Mesenchymal stem cell (in vitro differentiated cells and primary cell): ENCODE measurements around the gene CRYL1.

ENCODE experiments used
- DNase-seq: peaks from one replicate; pipeline ENCODE4 v3.0.0-alpha.2; 2013
- H2AFZ ChIP-seq: one replicate; pipeline ENCODE4 v1.6.1; 2013; ENCODE audit warnings: low read depth, mild to moderate bottlenecking, control low read depth, inconsistent platforms, low read length, moderate library complexity
- H2AK5ac ChIP-seq: 2 replicates; pipeline ENCODE4 v1.6.1; 2013; ENCODE audit warnings: low read length, moderate library complexity, mild to moderate bottlenecking, inconsistent platforms; ENCODE audit not compliant: severe bottlenecking
- H2BK120ac ChIP-seq: one replicate; pipeline ENCODE4 v1.6.1; 2013; ENCODE audit warnings: low read depth, mild to moderate bottlenecking, inconsistent platforms, low read length, moderate library complexity
- H2BK12ac ChIP-seq, 2 experiments: one replicate each; pipeline ENCODE4 v1.6.1; 2013; ENCODE audit warnings: inconsistent platforms in 2 of 2, low read length in 2 of 2, mild to moderate bottlenecking in 2 of 2, moderate library complexity in 2 of 2, control low read depth in 1 of 2
- H2BK15ac ChIP-seq: one replicate; pipeline ENCODE4 v1.6.1; 2013; ENCODE audit warnings: mild to moderate bottlenecking, low read depth, inconsistent platforms; ENCODE audit not compliant: poor library complexity, severe bottlenecking
- H2BK5ac ChIP-seq: 2 replicates; pipeline ENCODE4 v1.6.1; 2013; ENCODE audit warnings: low read depth, mild to moderate bottlenecking, low read length, control low read depth, inconsistent platforms; ENCODE audit not compliant: poor library complexity, severe bottlenecking
- H3K14ac ChIP-seq, 2 experiments: one replicate each; pipeline ENCODE4 v1.6.1; 2013; ENCODE audit warnings: inconsistent platforms in 2 of 2, low read length in 2 of 2, control low read depth in 1 of 2, mild to moderate bottlenecking in 1 of 2, moderate library complexity in 1 of 2
- H3K18ac ChIP-seq, 2 experiments: one replicate each; pipeline ENCODE4 v1.6.1; 2013; ENCODE audit warnings: inconsistent platforms in 2 of 2, low read length in 2 of 2, control low read depth in 1 of 2, low read depth in 1 of 2, mild to moderate bottlenecking in 1 of 2
- H3K23ac ChIP-seq, 2 experiments: one replicate each; pipeline ENCODE4 v1.6.1; 2013; ENCODE audit warnings: inconsistent platforms in 2 of 2, low read length in 2 of 2, mild to moderate bottlenecking in 2 of 2, moderate library complexity in 2 of 2, control low read depth in 1 of 2
- H3K27ac ChIP-seq: 2 replicates; pipeline ENCODE4 v1.5.1; 2013; ENCODE audit warnings: mild to moderate bottlenecking, moderate library complexity, low read length, control low read depth, inconsistent platforms; ENCODE audit not compliant: poor library complexity, severe bottlenecking
- H3K27me3 ChIP-seq, 2 experiments: 2 replicates each; pipeline versions ENCODE4 v1.6.1 to v1.7.0; 2013; ENCODE audit warnings: low read length in 2 of 2, mild to moderate bottlenecking in 2 of 2, moderate library complexity in 2 of 2, control low read depth in 1 of 2, inconsistent platforms in 1 of 2; ENCODE audit not compliant: control insufficient read depth in 1 of 2, insufficient read depth in 1 of 2
- H3K36me3 ChIP-seq, 2 experiments: 2 replicates each; pipeline versions ENCODE4 v1.6.1 to v1.7.0; 2013; ENCODE audit warnings: low read length in 2 of 2, control low read depth in 1 of 2, inconsistent platforms in 1 of 2, low read depth in 1 of 2, mild to moderate bottlenecking in 1 of 2; ENCODE audit not compliant: insufficient read depth in 2 of 2, control insufficient read depth in 1 of 2
- H3K4ac ChIP-seq, 2 experiments: one replicate each; pipeline ENCODE4 v1.6.1; 2013; ENCODE audit warnings: inconsistent platforms in 2 of 2, low read length in 2 of 2, mild to moderate bottlenecking in 2 of 2, moderate library complexity in 2 of 2, control low read depth in 1 of 2, low read depth in 1 of 2
- H3K4me1 ChIP-seq: 2 replicates; pipeline ENCODE4 v1.6.1; 2013; ENCODE audit warnings: low read depth, low read length, control low read depth; ENCODE audit not compliant: control insufficient read depth, insufficient read depth
- H3K4me2 ChIP-seq: 2 replicates; pipeline ENCODE4 v1.6.1; 2013; ENCODE audit warnings: low read length, mild to moderate bottlenecking, inconsistent platforms; ENCODE audit not compliant: poor library complexity, severe bottlenecking
- H3K4me3 ChIP-seq, 2 experiments: 2 replicates each; pipeline versions ENCODE4 v1.5.1 to v1.7.0; 2013; ENCODE audit warnings: low read length in 2 of 2, mild to moderate bottlenecking in 2 of 2, control low read depth in 1 of 2, low read depth in 1 of 2; ENCODE audit not compliant: insufficient read depth in 1 of 2
- H3K79me1 ChIP-seq: replicated peaks from 2 replicates; pipeline ENCODE4 v1.6.1; 2013; ENCODE audit warnings: mild to moderate bottlenecking, control low read depth, low read length, inconsistent platforms; ENCODE audit not compliant: poor library complexity, severe bottlenecking
- H3K9ac ChIP-seq: 2 replicates; pipeline ENCODE4 v1.7.0; 2013; ENCODE audit warnings: mild to moderate bottlenecking, low read length, moderate library complexity
- H3K9me3 ChIP-seq: 2 replicates; pipeline ENCODE4 v1.7.0; 2013; ENCODE audit warnings: mild to moderate bottlenecking, low read length; ENCODE audit not compliant: control insufficient read depth
- H4K8ac ChIP-seq: one replicate; pipeline ENCODE4 v1.6.1; 2013; ENCODE audit warnings: inconsistent platforms, mild to moderate bottlenecking, low read length, moderate library complexity
- H4K91ac ChIP-seq: one replicate; pipeline ENCODE4 v1.6.1; 2013; ENCODE audit warnings: mild to moderate bottlenecking, low read length, inconsistent platforms
- WGBS: methylation state at CpG from one replicate; pipeline ENCODE4 v1.1.7; 2013; ENCODE audit warnings: mixed read lengths; 5-methylcytosine and 5-hydroxymethylcytosine counted together

Gene CRYL1

GRCh38 chr13:20407759-20408158 lies 117.9 kb downstream of the CRYL1 start:
- H4K8ac ChIP-seq = no peak overlapping the region
- no peak overlapping the region for H3K18ac ChIP-seq
- H3K9ac ChIP-seq = no peak overlapping the region
- no peak overlapping the region for H2AK5ac ChIP-seq
- no peak overlapping the region for H2BK15ac ChIP-seq
- no peak overlapping the region for H3K4me2 ChIP-seq
- H3K4me3 ChIP-seq = no peak overlapping the region
- peaks cover 5% of the 10 kb centered on the region for H3K4me1 ChIP-seq
- no peak overlapping the region for H2AFZ ChIP-seq
- no peak overlapping the region for H4K91ac ChIP-seq
- no peaks in the 10 kb centered on the region for H3K9me3 ChIP-seq
- H3K27ac ChIP-seq = no peak overlapping the region
- H3K23ac ChIP-seq = no peak overlapping the region
- H3K14ac ChIP-seq = no peak overlapping the region
- H3K4ac ChIP-seq = no peak overlapping the region
- no peak overlapping the region for H2BK5ac ChIP-seq
- no peak for DNase-seq
- WGBS = 88% methylated on average over 5 of the region's 5 CpGs
- no peak overlapping the region for H2BK12ac ChIP-seq
- no peak overlapping the region for H2BK120ac ChIP-seq
- H3K36me3 ChIP-seq = peaks cover 4 to 16% of the 10 kb centered on the region in 2 experiments
- H3K27me3 ChIP-seq = no peaks in the 10 kb centered on the region
- no peaks in the 10 kb centered on the region for H3K79me1 ChIP-seq

- Histone ChIP-seq H2AFZ (no peak overlapping the region), H2BK15ac (no peak overlapping the region), H4K8ac (no peak overlapping the region), H2BK5ac (no peak overlapping the region), H3K4ac (no peak overlapping the region), H3K4me3 (no peak overlapping the region), H3K79me1 (no peaks in the 10 kb centered on the region), H3K4me1 (peaks cover 19% of the 10 kb centered on the region), H3K9ac (no peak overlapping the region), H3K36me3 (peaks cover 4 to 16% of the 10 kb centered on the region in 2 experiments), H2BK120ac (no peak overlapping the region), H3K18ac (no peak overlapping the region), H3K4me2 (no peak overlapping the region), H4K91ac (no peak overlapping the region), H2AK5ac (no peak overlapping the region), H3K14ac (no peak overlapping the region), H3K23ac (no peak overlapping the region), H2BK12ac (no peak overlapping the region), H3K27me3 (no peaks in the 10 kb centered on the region), H3K9me3 (no peaks in the 10 kb centered on the region), H3K27ac (no peak overlapping the region)
- DNase-seq = no peak
- 47% methylated on average over 11 of the region's 17 CpGs for WGBS
These were observed 120.0 kb downstream of the CRYL1 start for GRCh38 chr13:20405691-20406090.

GRCh38 chr13:20404488-20405222 lies 121.0 kb downstream of the CRYL1 start:
- Histone ChIP-seq H2BK5ac (no peak overlapping the region), H3K27me3 (no peaks in the 10 kb centered on the region), H3K79me1 (no peaks in the 10 kb centered on the region), H3K27ac (no peak overlapping the region), H3K9me3 (no peaks in the 10 kb centered on the region), H3K14ac (no peak overlapping the region), H3K9ac (no peak overlapping the region), H3K4ac (no peak overlapping the region), H4K91ac (no peak overlapping the region), H2BK12ac (no peak overlapping the region), H2AFZ (no peak overlapping the region), H3K36me3 (peaks cover 4 to 16% of the 10 kb centered on the region in 2 experiments), H3K4me3 (no peak overlapping the region), H3K4me1 (peaks cover 20% of the 10 kb centered on the region), H2BK15ac (no peak overlapping the region), H4K8ac (no peak overlapping the region), H2BK120ac (no peak overlapping the region), H3K18ac (no peak overlapping the region), H2AK5ac (no peak overlapping the region), H3K23ac (no peak overlapping the region), H3K4me2 (no peak overlapping the region)
- 88% methylated on average over 13 of the region's 13 CpGs for WGBS
- DNase-seq = no peak

GRCh38 chr13:20403826-20404225 lies 121.8 kb downstream of the CRYL1 start:
- Histone ChIP-seq H4K8ac (no peak overlapping the region), H3K18ac (no peak overlapping the region), H2BK5ac (no peak overlapping the region), H2AFZ (no peak overlapping the region), H4K91ac (no peak overlapping the region), H3K79me1 (no peaks in the 10 kb centered on the region), H3K36me3 (peaks cover 4 to 16% of the 10 kb centered on the region in 2 experiments), H3K4me1 (peaks cover 20% of the 10 kb centered on the region), H3K27me3 (no peaks in the 10 kb centered on the region), H2AK5ac (no peak overlapping the region), H2BK120ac (no peak overlapping the region), H3K9ac (no peak overlapping the region), H3K4ac (no peak overlapping the region), H3K4me3 (no peak overlapping the region), H3K9me3 (no peaks in the 10 kb centered on the region), H3K23ac (no peak overlapping the region), H3K4me2 (no peak overlapping the region), H2BK15ac (no peak overlapping the region), H3K27ac (no peak overlapping the region), H3K14ac (no peak overlapping the region), H2BK12ac (no peak overlapping the region)
- no peak for DNase-seq
- 92% methylated on average over 10 of the region's 10 CpGs for WGBS
